Neural cell (in vitro differentiated cells): Measurements from ENCODE around the gene ARHGAP5. TPM values are rescaled to one million over a fixed set of nuclear protein-coding genes. Genes with fewer than 3 reads are reported as not detected.

ENCODE experiments used
- H2AFZ ChIP-seq: fragments of 200-600, 300-800 bp; sonication (generic), shearing (Covaris generic); 2 replicates; pipeline ENCODE4 v1.6.0; 2014; ENCODE audit warnings: low read depth, mild to moderate bottlenecking, antibody characterized with exemption, low read length, moderate library complexity
- H3F3A ChIP-seq: fragments of 200-600 bp; shearing (Covaris generic); 2 replicates; pipeline ENCODE4 v1.6.1; 2016; ENCODE audit warnings: mild to moderate bottlenecking, moderate library complexity, mixed read lengths, antibody characterized with exemption, low read length; ENCODE audit not compliant: insufficient read depth, poor library complexity, severe bottlenecking
- H3K27ac ChIP-seq: fragments of 200-600, 300-800 bp; sonication (generic), shearing (Covaris generic); 2 replicates; pipeline ENCODE4 v1.5.1; 2014; ENCODE audit warnings: mild to moderate bottlenecking, low read length, moderate library complexity
- H3K27me3 ChIP-seq: fragments of 300-800, 200-600 bp; sonication (generic), shearing (Covaris generic); 2 replicates; pipeline ENCODE4 v1.6.0; 2014; ENCODE audit warnings: mild to moderate bottlenecking, low read depth, low read length, moderate library complexity; ENCODE audit not compliant: insufficient read depth
- H3K36me3 ChIP-seq: fragments of 300-800, 200-600 bp; sonication (generic), shearing (Covaris generic); 2 replicates; pipeline ENCODE4 v1.5.1; 2014; ENCODE audit warnings: mild to moderate bottlenecking, antibody characterized with exemption, low read length, moderate library complexity; ENCODE audit not compliant: insufficient read depth
- H3K4me2 ChIP-seq: fragments of 300-800, 200-600 bp; sonication (generic), shearing (Covaris generic); 2 replicates; pipeline ENCODE4 v1.6.0; 2014; ENCODE audit warnings: mild to moderate bottlenecking, low read length
- H3K4me3 ChIP-seq: fragments of 300-800, 200-600 bp; sonication (generic), shearing (Covaris generic); 2 replicates; pipeline ENCODE4 v1.5.1; 2014; ENCODE audit warnings: mild to moderate bottlenecking, low read length, moderate library complexity
- H3K79me2 ChIP-seq: fragments of 200-600 bp; shearing (Covaris generic); replicated peaks from 2 replicates; pipeline ENCODE4 v1.6.0; 2014; ENCODE audit warnings: mild to moderate bottlenecking, low read length, moderate library complexity; ENCODE audit not compliant: insufficient read depth
- H3K9ac ChIP-seq: fragments of 300-800, 200-600 bp; sonication (generic), shearing (Covaris generic); 2 replicates; pipeline ENCODE4 v1.6.1; 2016; ENCODE audit warnings: mild to moderate bottlenecking, low read length, mixed read lengths
- H3K9me2 ChIP-seq: fragments of 200-600 bp; shearing (Covaris generic); 2 replicates; pipeline ENCODE4 v1.6.1; 2016; ENCODE audit warnings: mild to moderate bottlenecking, low read length, mixed read lengths; ENCODE audit not compliant: insufficient read depth
- H3K9me3 ChIP-seq: fragments of 200-600, 300-800 bp; sonication (generic), shearing (Covaris generic); 2 replicates; pipeline ENCODE4 v1.6.1; 2016; ENCODE audit warnings: mild to moderate bottlenecking, mixed run types, low read length, moderate library complexity, mixed read lengths
- H4K20me1 ChIP-seq: fragments of 200-600 bp; shearing (Covaris generic); 2 replicates; pipeline ENCODE4 v1.6.1; 2016; ENCODE audit warnings: mild to moderate bottlenecking, mixed run types; ENCODE audit not compliant: insufficient read depth
- EP300 ChIP-seq: fragments of 450-650 bp; conservative IDR thresholded peaks from 2 replicates; pipeline ENCODE4 v1.6.1; 2014; ENCODE audit warnings: antibody characterized with exemption, mild to moderate bottlenecking, moderate library complexity; ENCODE audit not compliant: poor library complexity, severe bottlenecking
- EZH2 ChIP-seq: fragments of 200-600, 300-800 bp; shearing (Covaris generic), sonication (generic); IDR thresholded peaks from 2 replicates; pipeline ENCODE4 v1.6.1; 2014; ENCODE audit warnings: antibody characterized with exemption, low read length, borderline replicate concordance, mild to moderate bottlenecking; ENCODE audit not compliant: insufficient read depth, poor library complexity, severe bottlenecking
- MXI1 ChIP-seq: fragments of 450-650 bp; conservative IDR thresholded peaks from 2 replicates; pipeline ENCODE4 v1.6.1; 2014; ENCODE audit warnings: antibody characterized with exemption, mild to moderate bottlenecking; ENCODE audit not compliant: poor library complexity, severe bottlenecking
- POLR2AphosphoS5 ChIP-seq: IDR thresholded peaks from 2 replicates; pipeline ENCODE4 v1.6.1; 2012
- RAD21 ChIP-seq: fragments of 450-650 bp; conservative IDR thresholded peaks from 2 replicates; pipeline ENCODE4 v1.6.1; 2014; ENCODE audit warnings: antibody characterized with exemption, mild to moderate bottlenecking, moderate library complexity
- SMC3 ChIP-seq: fragments of 450-650 bp; conservative IDR thresholded peaks from 2 replicates; pipeline ENCODE4 v1.6.1; 2014; ENCODE audit warnings: antibody characterized with exemption, mild to moderate bottlenecking, moderate library complexity; ENCODE audit not compliant: poor library complexity
- TAF1 ChIP-seq: IDR thresholded peaks from 2 replicates; pipeline ENCODE4 v1.6.1; 2012; ENCODE audit warnings: low read depth
- polyA plus RNA-seq: library from polyadenylated mRNA; depleted of rRNA; stranded (reverse); fragments of >200 nt; gene quantifications from 2 replicates; pipeline ENCODE4 v1.2.3, GENCODE V29; 2014
- TF ChIP-seq, protein P1 (sequence below): IDR thresholded peaks from 2 replicates; pipeline ENCODE4 v1.6.1; 2012; ENCODE audit warnings: borderline replicate concordance
- TF ChIP-seq, protein P2 (sequence below): fragments of 450-650 bp; IDR thresholded peaks from 2 replicates; pipeline ENCODE4 v1.5.1; 2014; ENCODE audit warnings: antibody characterized with exemption, mild to moderate bottlenecking, moderate library complexity; ENCODE audit not compliant: poor library complexity, severe bottlenecking

The ARHGAP5 gene
- polyA plus RNA-seq, 1 donor from 2014 or later = 32.2 TPM

DNA sequence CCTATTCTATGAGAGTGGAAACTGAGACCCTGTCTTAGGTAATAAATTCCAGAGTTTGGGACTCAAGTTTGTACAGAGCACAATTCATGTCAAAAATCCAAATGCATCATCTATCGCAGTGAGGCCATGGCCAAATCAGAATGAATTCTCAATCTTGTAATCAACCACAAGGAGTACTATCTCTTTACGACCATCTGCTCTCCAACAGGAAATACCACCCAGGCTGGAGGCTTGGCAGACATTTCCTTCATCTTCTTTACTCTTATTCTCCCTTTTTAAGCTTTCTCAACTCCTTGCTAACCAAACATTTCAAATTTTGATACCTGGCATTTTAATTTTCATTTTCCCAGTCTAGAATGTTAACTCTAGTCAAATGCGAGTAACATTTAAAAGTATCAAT, 92.1 kb downstream of the ARHGAP5 start:
- no peaks in the 10 kb centered on the region for H3F3A ChIP-seq
- no peak overlapping the region for H2AFZ ChIP-seq
- H3K9me2 ChIP-seq = no peaks in the 10 kb centered on the region
- TF ChIP-seq POLR2AphosphoS5 = no peak
- TF ChIP-seq, protein P1, sequence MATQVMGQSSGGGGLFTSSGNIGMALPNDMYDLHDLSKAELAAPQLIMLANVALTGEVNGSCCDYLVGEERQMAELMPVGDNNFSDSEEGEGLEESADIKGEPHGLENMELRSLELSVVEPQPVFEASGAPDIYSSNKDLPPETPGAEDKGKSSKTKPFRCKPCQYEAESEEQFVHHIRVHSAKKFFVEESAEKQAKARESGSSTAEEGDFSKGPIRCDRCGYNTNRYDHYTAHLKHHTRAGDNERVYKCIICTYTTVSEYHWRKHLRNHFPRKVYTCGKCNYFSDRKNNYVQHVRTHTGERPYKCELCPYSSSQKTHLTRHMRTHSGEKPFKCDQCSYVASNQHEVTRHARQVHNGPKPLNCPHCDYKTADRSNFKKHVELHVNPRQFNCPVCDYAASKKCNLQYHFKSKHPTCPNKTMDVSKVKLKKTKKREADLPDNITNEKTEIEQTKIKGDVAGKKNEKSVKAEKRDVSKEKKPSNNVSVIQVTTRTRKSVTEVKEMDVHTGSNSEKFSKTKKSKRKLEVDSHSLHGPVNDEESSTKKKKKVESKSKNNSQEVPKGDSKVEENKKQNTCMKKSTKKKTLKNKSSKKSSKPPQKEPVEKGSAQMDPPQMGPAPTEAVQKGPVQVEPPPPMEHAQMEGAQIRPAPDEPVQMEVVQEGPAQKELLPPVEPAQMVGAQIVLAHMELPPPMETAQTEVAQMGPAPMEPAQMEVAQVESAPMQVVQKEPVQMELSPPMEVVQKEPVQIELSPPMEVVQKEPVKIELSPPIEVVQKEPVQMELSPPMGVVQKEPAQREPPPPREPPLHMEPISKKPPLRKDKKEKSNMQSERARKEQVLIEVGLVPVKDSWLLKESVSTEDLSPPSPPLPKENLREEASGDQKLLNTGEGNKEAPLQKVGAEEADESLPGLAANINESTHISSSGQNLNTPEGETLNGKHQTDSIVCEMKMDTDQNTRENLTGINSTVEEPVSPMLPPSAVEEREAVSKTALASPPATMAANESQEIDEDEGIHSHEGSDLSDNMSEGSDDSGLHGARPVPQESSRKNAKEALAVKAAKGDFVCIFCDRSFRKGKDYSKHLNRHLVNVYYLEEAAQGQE = no peak
- no peak for TF ChIP-seq MXI1
- no peak for TF ChIP-seq EP300
- TF ChIP-seq, protein P2, sequence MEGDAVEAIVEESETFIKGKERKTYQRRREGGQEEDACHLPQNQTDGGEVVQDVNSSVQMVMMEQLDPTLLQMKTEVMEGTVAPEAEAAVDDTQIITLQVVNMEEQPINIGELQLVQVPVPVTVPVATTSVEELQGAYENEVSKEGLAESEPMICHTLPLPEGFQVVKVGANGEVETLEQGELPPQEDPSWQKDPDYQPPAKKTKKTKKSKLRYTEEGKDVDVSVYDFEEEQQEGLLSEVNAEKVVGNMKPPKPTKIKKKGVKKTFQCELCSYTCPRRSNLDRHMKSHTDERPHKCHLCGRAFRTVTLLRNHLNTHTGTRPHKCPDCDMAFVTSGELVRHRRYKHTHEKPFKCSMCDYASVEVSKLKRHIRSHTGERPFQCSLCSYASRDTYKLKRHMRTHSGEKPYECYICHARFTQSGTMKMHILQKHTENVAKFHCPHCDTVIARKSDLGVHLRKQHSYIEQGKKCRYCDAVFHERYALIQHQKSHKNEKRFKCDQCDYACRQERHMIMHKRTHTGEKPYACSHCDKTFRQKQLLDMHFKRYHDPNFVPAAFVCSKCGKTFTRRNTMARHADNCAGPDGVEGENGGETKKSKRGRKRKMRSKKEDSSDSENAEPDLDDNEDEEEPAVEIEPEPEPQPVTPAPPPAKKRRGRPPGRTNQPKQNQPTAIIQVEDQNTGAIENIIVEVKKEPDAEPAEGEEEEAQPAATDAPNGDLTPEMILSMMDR = no peak
- no peak for TF ChIP-seq RAD21
- TF ChIP-seq EZH2 = no peak
- no peak for TF ChIP-seq SMC3
- TF ChIP-seq TAF1 = no peak
- no peak overlapping the region for H3K4me3 ChIP-seq
- H3K27ac ChIP-seq = no peak overlapping the region
- H3K9me3 ChIP-seq = no peaks in the 10 kb centered on the region
- no peaks in the 10 kb centered on the region for H4K20me1 ChIP-seq
- H3K36me3 ChIP-seq = no peaks in the 10 kb centered on the region
- no peaks in the 10 kb centered on the region for H3K79me2 ChIP-seq
- no peak overlapping the region for H3K4me2 ChIP-seq
- H3K27me3 ChIP-seq = no peaks in the 10 kb centered on the region
- no peak overlapping the region for H3K9ac ChIP-seq

DNA sequence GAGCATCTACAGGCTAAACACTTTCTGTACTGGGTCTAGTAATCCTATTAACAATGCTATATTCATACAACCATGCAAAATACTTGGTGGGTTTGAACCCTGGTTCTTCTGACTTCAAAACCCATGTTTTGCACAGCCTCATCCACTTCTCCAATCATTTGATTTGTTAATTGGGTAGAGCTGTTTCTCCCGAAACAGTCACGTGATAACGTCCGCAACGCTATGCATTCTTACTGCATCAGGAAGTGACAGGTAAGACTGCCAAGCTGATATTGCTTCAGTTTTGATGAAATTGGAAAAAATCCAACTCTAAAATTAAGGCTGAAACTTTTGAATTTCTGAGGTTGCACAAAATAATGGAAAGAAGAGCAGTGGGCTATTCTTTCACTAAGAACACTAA, 94.4 kb downstream of the ARHGAP5 start:
- H3K4me2 ChIP-seq = no peak overlapping the region
- no peaks in the 10 kb centered on the region for H3K27me3 ChIP-seq
- TF ChIP-seq, protein P1 = no peak
- TF ChIP-seq, protein P2 = no peak
- no peak for TF ChIP-seq POLR2AphosphoS5
- TF ChIP-seq EZH2 = no peak
- TF ChIP-seq MXI1 = no peak
- no peak for TF ChIP-seq EP300
- TF ChIP-seq TAF1 = no peak
- no peak for TF ChIP-seq SMC3
- no peak for TF ChIP-seq RAD21
- H3K9me3 ChIP-seq = no peaks in the 10 kb centered on the region
- no peak overlapping the region for H3K9ac ChIP-seq
- H3F3A ChIP-seq = no peaks in the 10 kb centered on the region
- no peak overlapping the region for H2AFZ ChIP-seq
- H3K79me2 ChIP-seq = no peaks in the 10 kb centered on the region
- no peaks in the 10 kb centered on the region for H3K9me2 ChIP-seq
- no peak overlapping the region for H3K27ac ChIP-seq
- no peaks in the 10 kb centered on the region for H3K36me3 ChIP-seq
- no peak overlapping the region for H3K4me3 ChIP-seq
- H4K20me1 ChIP-seq = no peaks in the 10 kb centered on the region
